ENCODE measurements around the gene BORCS6.
"Not testable (repeated sequence)": the region's sequence is repeated elsewhere in the genome, so short reads cannot be mapped to it uniquely, and the experiment has no call there.

Gene BORCS6

DNA sequence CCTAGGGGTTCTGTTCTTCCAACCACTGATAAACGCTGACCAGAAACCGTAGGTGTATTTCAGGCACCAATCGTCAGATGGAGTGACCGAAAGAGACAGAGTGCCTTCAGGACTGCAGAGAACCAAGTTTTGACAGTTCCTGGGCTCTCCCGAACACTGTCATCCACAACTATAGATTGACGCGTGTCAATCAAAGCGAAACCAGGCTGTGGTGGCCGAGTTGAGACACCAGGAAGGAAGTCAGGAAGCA lies 32.3 kb upstream of the BORCS6 start:
- peak overlapping the region; percentile 99 for H3K4me3 ChIP-seq (ENCODE audit: low read length)
- H3K4me1 ChIP-seq (ENCODE audit: control insufficient read depth, low read length), result peaks cover 45% of the 10 kb centered on the region
- H3K9me2 ChIP-seq (replicated peaks; ENCODE audit: control insufficient read depth, low read length), result no peaks in the 10 kb centered on the region
- H3K4me2 ChIP-seq (ENCODE audit: low read length), result peak overlapping the region; percentile 98
- no peaks in the 10 kb centered on the region for H3K9me3 ChIP-seq (ENCODE audit: control insufficient read depth, insufficient read depth, low read length)
- peak overlapping the region; percentile 88 for H3K27ac ChIP-seq (ENCODE audit: low read depth, low read length)
- no peaks in the 10 kb centered on the region for H3K79me2 ChIP-seq (ENCODE audit: control insufficient read depth, low read length)
- peaks cover 38% of the 10 kb centered on the region for H3F3A ChIP-seq (ENCODE audit: control insufficient read depth, insufficient read depth)
- peaks cover 11% of the 10 kb centered on the region for H3K36me3 ChIP-seq (ENCODE audit: control insufficient read depth, low read length)
- no peaks in the 10 kb centered on the region for H3K27me3 ChIP-seq (ENCODE audit: control insufficient read depth, low read length)
- TF ChIP-seq EZH2phosphoT487 (IDR thresholded peaks at IDR 0.05; ENCODE audit: borderline replicate concordance, low read length), result no peak
- TF ChIP-seq, protein P1, sequence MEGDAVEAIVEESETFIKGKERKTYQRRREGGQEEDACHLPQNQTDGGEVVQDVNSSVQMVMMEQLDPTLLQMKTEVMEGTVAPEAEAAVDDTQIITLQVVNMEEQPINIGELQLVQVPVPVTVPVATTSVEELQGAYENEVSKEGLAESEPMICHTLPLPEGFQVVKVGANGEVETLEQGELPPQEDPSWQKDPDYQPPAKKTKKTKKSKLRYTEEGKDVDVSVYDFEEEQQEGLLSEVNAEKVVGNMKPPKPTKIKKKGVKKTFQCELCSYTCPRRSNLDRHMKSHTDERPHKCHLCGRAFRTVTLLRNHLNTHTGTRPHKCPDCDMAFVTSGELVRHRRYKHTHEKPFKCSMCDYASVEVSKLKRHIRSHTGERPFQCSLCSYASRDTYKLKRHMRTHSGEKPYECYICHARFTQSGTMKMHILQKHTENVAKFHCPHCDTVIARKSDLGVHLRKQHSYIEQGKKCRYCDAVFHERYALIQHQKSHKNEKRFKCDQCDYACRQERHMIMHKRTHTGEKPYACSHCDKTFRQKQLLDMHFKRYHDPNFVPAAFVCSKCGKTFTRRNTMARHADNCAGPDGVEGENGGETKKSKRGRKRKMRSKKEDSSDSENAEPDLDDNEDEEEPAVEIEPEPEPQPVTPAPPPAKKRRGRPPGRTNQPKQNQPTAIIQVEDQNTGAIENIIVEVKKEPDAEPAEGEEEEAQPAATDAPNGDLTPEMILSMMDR (IDR thresholded peaks at IDR 0.05; ENCODE audit: low read depth, low read length, poor library complexity, severe bottlenecking), result no peak
- no peaks in the 10 kb centered on the region for H4K20me1 ChIP-seq (ENCODE audit: control insufficient read depth, insufficient read depth, low read depth, low read length)

DNA sequence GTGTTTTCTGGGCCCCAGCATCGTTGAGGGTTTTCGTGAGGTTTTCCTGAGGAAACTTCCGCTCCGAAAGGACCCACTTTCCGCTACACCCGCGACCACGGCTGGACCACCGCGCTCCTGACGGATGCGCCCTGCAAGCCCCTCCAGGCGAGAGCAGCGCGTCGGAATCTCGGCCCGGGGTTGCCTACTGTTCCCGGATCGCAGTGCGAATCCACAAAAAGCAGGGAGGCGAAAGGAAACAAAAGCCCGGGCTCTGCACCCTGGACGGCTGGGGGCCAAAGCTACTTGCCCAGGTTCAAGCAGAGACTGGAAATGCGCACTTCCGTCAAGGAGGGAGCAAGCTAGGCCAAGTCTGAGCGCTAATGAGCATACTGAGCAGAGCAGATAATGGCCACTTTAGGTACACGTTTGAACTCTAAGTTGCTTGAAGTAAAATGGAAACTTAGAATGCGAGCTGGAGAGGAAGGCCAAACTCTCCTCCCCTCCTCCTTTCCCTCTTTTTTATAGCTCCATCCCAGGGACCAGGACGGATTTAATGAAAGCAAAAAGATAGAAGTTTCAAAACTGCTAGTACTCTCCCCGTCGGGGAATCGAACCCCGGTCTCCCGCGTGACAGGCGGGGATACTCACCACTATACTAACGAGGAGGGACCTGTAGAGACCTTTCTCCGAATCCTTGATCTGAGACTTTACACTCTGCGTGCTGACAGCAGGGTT lies 31.8 kb upstream of the BORCS6 start:
- peak overlapping the region; percentile 88 for H3K27ac ChIP-seq (ENCODE audit: low read depth, low read length)
- H3K27me3 ChIP-seq (ENCODE audit: control insufficient read depth, low read length), result no peaks in the 10 kb centered on the region
- peaks cover 36% of the 10 kb centered on the region for H3F3A ChIP-seq (ENCODE audit: control insufficient read depth, insufficient read depth)
- peaks cover 6% of the 10 kb centered on the region for H3K36me3 ChIP-seq (ENCODE audit: control insufficient read depth, low read length)
- no peak for TF ChIP-seq EZH2phosphoT487 (IDR thresholded peaks at IDR 0.05; ENCODE audit: borderline replicate concordance, low read length)
- TF ChIP-seq, protein P1 (IDR thresholded peaks at IDR 0.05; ENCODE audit: low read depth, low read length, poor library complexity, severe bottlenecking), result no peak
- peaks cover 41% of the 10 kb centered on the region for H3K4me1 ChIP-seq (ENCODE audit: control insufficient read depth, low read length)
- H3K4me2 ChIP-seq (ENCODE audit: low read length), result peak overlapping the region; percentile 98
- no peaks in the 10 kb centered on the region for H3K9me2 ChIP-seq (replicated peaks; ENCODE audit: control insufficient read depth, low read length)
- H3K79me2 ChIP-seq (ENCODE audit: control insufficient read depth, low read length), result no peaks in the 10 kb centered on the region
- H3K4me3 ChIP-seq (ENCODE audit: low read length), result peak overlapping the region; percentile 99
- H4K20me1 ChIP-seq (ENCODE audit: control insufficient read depth, insufficient read depth, low read depth, low read length), result no peaks in the 10 kb centered on the region
- no peaks in the 10 kb centered on the region for H3K9me3 ChIP-seq (ENCODE audit: control insufficient read depth, insufficient read depth, low read length)

DNA sequence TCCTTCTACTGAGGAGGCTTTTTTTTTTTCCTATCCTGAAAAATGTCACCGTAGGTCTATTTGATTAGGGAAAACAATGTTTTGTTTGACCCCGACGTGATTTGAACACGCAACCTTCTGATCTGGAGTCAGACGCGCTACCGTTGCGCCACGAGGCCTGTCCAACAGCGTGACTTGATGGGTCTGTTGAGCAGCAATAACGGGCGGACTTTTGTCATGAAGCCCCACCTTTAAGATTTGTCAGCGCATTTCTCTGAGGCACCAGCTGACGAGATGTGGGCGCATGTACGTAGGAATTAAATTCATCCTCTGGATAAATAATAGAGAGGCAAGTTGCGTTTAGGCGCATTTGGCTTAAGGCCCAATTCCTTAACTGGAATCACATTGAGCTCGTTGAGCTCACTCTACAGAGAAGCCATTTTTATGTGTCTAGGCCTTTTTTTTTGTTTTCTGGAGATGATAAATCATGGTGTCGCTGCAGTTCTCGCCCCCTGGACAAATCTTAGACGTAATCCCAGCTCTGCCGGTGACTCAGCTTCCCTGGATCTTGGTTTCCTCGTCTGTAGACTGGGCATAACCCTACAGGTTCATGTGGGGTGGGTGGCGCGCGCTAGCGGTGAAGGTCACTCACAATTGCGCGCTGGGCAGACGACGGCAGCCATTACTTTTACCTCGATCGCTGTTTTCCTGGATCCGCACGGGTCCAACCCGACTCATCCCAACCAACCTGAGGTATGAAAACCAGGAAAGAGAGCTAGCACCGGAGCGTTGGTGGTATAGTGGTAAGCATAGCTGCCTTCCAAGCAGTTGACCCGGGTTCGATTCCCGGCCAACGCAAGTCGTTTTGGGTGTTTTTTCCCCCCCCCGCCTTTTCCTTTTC lies 31.0 kb upstream of the BORCS6 start:
- H3K36me3 ChIP-seq (ENCODE audit: control insufficient read depth, low read length), result no peaks in the 10 kb centered on the region; the same call in 1 of the 2 replicates
- no peaks in the 10 kb centered on the region for H3K79me2 ChIP-seq (ENCODE audit: control insufficient read depth, low read length)
- no peaks in the 10 kb centered on the region for H3K27me3 ChIP-seq (ENCODE audit: control insufficient read depth, low read length)
- peak overlapping the region; percentile 98 for H3K4me2 ChIP-seq (ENCODE audit: low read length)
- H3F3A ChIP-seq (ENCODE audit: control insufficient read depth, insufficient read depth), result peaks cover 30% of the 10 kb centered on the region
- TF ChIP-seq, protein P1 (IDR thresholded peaks at IDR 0.05; ENCODE audit: low read depth, low read length, poor library complexity, severe bottlenecking), result no peak
- TF ChIP-seq EZH2phosphoT487 (IDR thresholded peaks at IDR 0.05; ENCODE audit: borderline replicate concordance, low read length), result no peak
- H3K9me2 ChIP-seq (replicated peaks; ENCODE audit: control insufficient read depth, low read length), result no peaks in the 10 kb centered on the region
- peak overlapping the region; percentile 99 for H3K4me3 ChIP-seq (ENCODE audit: low read length)
- H3K9me3 ChIP-seq (ENCODE audit: control insufficient read depth, insufficient read depth, low read length), result no peaks in the 10 kb centered on the region
- peak overlapping the region; percentile 88 for H3K27ac ChIP-seq (ENCODE audit: low read depth, low read length)
- H4K20me1 ChIP-seq (ENCODE audit: control insufficient read depth, insufficient read depth, low read depth, low read length), result no peaks in the 10 kb centered on the region
- H3K4me1 ChIP-seq (ENCODE audit: control insufficient read depth, low read length), result peaks cover 33% of the 10 kb centered on the region

DNA sequence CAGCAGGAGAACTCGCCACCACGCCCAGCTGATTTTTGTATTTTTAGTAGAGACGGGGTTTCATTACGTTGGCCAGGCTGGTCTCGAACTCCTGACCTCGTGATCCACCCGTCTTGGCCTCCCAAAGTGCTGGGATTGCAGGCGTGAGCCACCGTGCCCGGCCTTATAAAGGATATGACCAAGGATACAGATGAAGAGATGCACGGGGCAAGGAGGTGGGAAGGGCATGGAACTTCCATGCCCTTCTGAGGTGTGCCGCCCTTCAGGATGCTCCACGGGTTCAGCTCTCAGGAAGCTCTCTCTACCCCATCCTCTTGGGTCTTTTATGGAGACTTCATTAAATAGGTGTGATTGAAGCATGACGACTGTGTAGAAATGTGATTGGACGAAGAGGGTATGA lies 24.0 kb upstream of the BORCS6 start:
- H3K4me2 ChIP-seq (ENCODE audit: low read length); H3K27me3 ChIP-seq (ENCODE audit: control insufficient read depth, low read length); H4K20me1 ChIP-seq (ENCODE audit: control insufficient read depth, insufficient read depth, low read depth, low read length); H3K9me2 ChIP-seq (replicated peaks; ENCODE audit: control insufficient read depth, low read length); H3K9me3 ChIP-seq (ENCODE audit: control insufficient read depth, insufficient read depth, low read length); H3K27ac ChIP-seq (ENCODE audit: low read depth, low read length); H3K4me3 ChIP-seq (ENCODE audit: low read length): not testable (repeated sequence)
- H3K79me2 ChIP-seq (ENCODE audit: control insufficient read depth, low read length), result peaks cover 21% of the 10 kb centered on the region
- peaks cover 18% of the 10 kb centered on the region for H3K4me1 ChIP-seq (ENCODE audit: control insufficient read depth, low read length)
- peaks cover 14% of the 10 kb centered on the region for H3K36me3 ChIP-seq (ENCODE audit: control insufficient read depth, low read length)
- peaks cover 20% of the 10 kb centered on the region for H3F3A ChIP-seq (ENCODE audit: control insufficient read depth, insufficient read depth)
